ENCODE data around the gene RSKR.
A peak's percentile ranks its signal among the peaks of the same experiment; 100 is the strongest.
"Not testable (repeated sequence)": the region's sequence is repeated elsewhere in the genome, so short reads cannot be mapped to it uniquely, and the experiment has no call there.

Gene RSKR

GRCh38 chr17:28580959-28581358, 33.0 kb downstream of the RSKR start:
- TF ChIP-seq CTCF (IDR thresholded peaks at IDR 0.05; ENCODE audit: borderline replicate concordance, control extremely low read depth, extremely low read depth, insufficient read depth, missing control alignments) = no peak
- in situ Hi-C loops (cut with MboI; ENCODE audit: low sequenced_read_pairs, unreplicated experiment) = no loop called here
- DNase-seq (ENCODE audit: low spot score) = no peak

GRCh38 chr17:28579526-28579925, 34.5 kb downstream of the RSKR start:
- DNase-seq (ENCODE audit: low spot score) = peak; percentile 56
- TF ChIP-seq CTCF (IDR thresholded peaks at IDR 0.05; ENCODE audit: borderline replicate concordance, control extremely low read depth, extremely low read depth, insufficient read depth, missing control alignments) = no peak
- in situ Hi-C loops (cut with MboI; ENCODE audit: low sequenced_read_pairs, unreplicated experiment) = no loop called here

GRCh38 chr17:28578246-28579195, 35.5 kb downstream of the RSKR start:
- TF ChIP-seq CTCF (IDR thresholded peaks at IDR 0.05; ENCODE audit: borderline replicate concordance, control extremely low read depth, extremely low read depth, insufficient read depth, missing control alignments) = no peak
- in situ Hi-C loops (cut with MboI; ENCODE audit: low sequenced_read_pairs, unreplicated experiment) = no loop called here
- no peak for DNase-seq (ENCODE audit: low spot score)

- in situ Hi-C loops (cut with MboI; ENCODE audit: low sequenced_read_pairs, unreplicated experiment) = no loop called here
- no peak for TF ChIP-seq CTCF (IDR thresholded peaks at IDR 0.05; ENCODE audit: borderline replicate concordance, control extremely low read depth, extremely low read depth, insufficient read depth, missing control alignments)
- DNase-seq (ENCODE audit: low spot score) = no peak
These were observed 36.5 kb downstream of the RSKR start for GRCh38 chr17:28577466-28577824.

- peak; percentile 99 for DNase-seq (ENCODE audit: low spot score)
- TF ChIP-seq CTCF (IDR thresholded peaks at IDR 0.05; ENCODE audit: borderline replicate concordance, control extremely low read depth, extremely low read depth, insufficient read depth, missing control alignments) = no peak
- in situ Hi-C loops (cut with MboI; ENCODE audit: low sequenced_read_pairs, unreplicated experiment) = no loop called here
These were observed 37.1 kb downstream of the RSKR start, which contains the start of gene ALDOC for GRCh38 chr17:28576758-28577465. TSS of gene ALDOC (minus strand) at chr17:28576895. CDS start at chr17:28575532, 1,363 bp downstream.

- DNase-seq (ENCODE audit: low spot score); in situ Hi-C loops (cut with MboI; ENCODE audit: low sequenced_read_pairs, unreplicated experiment): not testable (repeated sequence)
These were observed 38.0 kb downstream of the RSKR start for GRCh38 chr17:28576016-28576415.
